Renal cortex interstitium (tissue), 11 donors: ENCODE measurements around the gene SARS1. TPM values are rescaled to one million over a fixed set of nuclear protein-coding genes. Genes with fewer than 3 reads are reported as not detected.

Source experiments
- DNase-seq, 11 donors: peaks; one replicate each; pipeline ENCODE4 v3.0.0-alpha.2; 2013; ENCODE audit warnings: low read depth in 9 of 11, low spot score in 4 of 11; ENCODE audit errors: extremely low read depth in 1 of 11
- polyA plus RNA-seq, 3 donors: library from polyadenylated mRNA; unstranded; fragments of 120-200 nt; gene quantifications; one replicate each; pipeline ENCODE4 v1.2.1, GENCODE V29; 2013; ENCODE audit not compliant: insufficient read length in 3 of 3

The SARS1 gene
- polyA plus RNA-seq, 3 donors, result 132 to 148 (median 139) TPM

DNA sequence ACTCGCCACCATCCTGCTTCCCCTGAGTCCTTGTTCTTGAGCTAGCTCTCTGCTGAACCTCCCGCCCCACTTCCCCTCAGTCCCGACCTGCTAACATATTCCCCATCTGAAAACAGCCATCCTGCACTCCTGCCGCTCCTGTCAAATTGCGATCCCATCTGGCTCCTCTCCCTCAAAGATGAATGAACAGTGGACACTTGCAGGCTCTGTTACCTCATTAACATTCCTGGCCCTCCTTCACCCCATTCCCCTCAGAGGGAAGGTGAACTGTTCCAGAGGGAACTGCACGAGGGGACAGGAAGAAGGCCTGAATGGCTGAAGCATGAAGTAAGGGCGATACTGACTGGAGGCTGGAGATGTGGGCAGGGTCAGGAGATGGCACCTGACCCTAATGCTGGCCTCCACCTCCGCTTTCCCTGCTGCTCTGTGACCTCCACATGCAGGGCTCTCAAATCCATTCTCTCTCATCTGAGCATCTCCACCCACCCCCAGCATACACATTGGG is 28.2 kb downstream of the SARS1 start:
- DNase-seq, result no peak

DNA sequence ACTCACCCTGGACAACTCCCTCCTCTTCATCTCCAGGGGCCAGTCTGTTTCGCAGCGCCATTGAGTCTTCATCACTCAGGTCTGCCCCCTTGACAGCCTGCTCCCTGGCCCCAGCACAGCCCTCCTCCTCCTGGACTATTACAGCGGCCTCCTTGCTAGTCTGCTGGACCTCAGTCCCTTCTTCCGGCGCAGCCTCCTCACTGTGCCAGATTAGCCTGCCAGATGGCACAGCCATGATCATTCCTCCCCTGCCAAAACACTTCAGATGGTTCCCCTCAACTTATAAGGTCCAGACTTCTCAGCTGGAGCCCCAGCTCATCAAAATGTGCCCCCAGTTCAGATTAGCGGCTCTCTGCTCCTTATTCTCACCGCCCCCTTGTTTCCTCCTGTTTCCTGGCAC is 28.7 kb downstream of the SARS1 start:
- DNase-seq, result no peak

DNA sequence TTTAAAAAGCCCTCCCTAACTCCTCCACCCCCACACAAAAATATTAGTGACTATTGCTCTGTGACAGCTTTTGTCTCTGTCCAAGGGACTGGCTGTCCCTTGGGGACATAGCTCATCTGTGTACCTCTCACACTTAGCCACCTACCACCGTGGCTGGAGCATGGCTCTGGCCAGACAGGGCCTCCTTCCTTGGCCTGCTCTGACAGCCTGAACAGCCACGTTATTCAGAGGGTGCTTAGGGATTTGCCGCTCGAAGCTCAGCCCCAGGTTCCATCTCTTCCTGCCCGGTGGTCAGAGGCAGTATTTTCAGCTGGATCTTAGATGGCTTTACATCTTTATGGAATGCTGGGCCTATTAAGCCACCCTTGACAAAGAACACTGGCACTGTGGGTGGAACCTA is 29.5 kb downstream of the SARS1 start:
- DNase-seq, result no peak

DNA sequence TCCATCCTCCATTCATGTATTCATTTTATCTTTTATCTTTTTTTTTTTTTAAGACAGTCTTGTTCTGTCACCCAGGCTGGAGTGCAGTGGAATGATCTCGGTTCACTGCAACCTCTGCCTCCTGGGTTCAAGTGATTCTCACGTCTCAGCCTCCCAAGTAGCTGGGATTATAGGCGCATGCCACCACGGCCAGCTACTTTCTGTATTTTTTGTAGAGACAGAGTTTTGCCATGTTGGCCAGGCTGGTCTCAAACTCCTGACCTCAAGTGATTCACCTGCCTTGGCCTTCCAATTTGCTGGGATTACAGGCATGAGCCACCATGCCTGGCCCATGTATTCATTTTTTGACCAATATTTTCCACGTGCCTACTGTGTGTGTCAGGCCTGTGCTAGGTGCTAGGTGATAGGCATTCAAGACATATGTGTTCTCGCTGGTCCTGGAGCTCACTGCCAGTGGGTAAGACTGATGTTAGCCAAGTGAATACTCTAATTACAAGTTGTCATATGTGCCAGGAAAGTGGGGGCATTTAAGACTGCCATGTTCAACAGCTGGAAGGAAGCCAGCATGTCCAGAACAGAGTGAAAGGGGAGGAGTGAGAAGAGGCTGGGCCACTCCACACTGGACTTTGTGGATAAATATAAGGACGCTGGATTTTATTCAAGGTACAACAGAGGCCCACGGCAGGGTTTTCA is 30.3 kb downstream of the SARS1 start:
- no peak for DNase-seq

DNA sequence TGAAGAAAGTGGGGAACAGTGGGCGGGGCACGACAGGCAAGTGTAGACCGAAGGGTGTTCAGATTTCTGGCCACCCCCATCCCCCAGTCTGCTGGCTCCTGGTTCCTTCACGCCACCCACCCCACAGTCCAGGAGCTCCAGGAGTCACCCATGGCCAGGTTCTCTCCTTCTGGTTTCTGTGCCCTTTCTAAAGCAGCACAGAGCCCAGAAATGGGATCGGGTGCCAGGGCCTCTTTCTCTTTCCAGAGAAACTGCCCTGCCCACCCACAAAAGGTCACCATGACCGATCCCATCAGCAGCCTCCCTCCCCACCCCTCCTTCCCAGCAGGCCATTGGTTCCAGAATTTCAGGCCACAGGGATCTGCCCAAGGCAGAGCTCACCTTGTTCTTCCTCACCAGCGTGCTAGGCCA is 32.4 kb downstream of the SARS1 start:
- no peak for DNase-seq

DNA sequence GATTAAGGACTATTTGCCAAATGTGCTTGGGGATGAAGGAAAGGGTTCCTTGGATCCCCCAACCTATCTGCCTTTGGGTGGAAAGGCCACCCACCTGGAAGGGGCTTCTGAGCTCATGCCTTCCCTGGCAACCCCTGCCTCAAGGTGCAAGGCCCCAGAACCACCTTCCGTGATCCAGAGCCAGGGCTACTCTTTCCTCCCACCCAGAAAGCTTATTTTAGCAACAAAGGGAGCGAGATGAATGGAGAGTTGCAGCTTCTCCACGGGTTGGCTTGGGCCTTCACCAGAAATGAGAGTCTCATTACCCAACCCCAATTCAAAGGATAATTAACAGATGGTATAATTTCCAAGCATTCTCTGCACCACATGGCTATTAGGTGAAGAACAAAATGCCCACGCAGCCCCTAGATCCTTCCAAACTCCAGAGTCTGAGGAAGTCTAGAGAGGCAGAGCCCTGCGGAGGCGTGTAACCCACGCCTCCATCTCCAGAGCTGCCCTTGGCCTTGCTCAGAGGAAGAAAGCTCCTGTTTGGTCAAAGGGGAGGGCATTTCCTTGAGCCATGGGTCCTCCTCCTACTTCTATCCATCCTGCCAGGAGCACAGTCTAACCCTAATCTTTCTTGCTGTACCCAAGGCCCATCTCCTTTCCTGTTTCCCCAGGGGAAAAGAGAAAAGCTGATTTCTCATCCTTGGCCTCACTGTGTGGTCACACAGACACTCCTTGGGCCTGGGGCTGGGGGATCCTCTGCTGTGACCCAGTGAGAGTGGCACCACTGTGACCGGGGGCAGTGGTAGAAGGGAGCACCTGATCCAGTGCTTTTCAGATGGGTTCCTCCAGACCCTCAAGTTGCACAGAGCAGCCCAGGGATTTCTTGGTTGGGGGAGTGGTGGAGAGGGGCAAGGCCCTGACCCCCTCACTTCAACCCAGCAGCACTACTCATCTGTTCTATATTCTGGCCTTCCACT is 34.0 kb downstream of the SARS1 start:
- DNase-seq, result no peak

DNA sequence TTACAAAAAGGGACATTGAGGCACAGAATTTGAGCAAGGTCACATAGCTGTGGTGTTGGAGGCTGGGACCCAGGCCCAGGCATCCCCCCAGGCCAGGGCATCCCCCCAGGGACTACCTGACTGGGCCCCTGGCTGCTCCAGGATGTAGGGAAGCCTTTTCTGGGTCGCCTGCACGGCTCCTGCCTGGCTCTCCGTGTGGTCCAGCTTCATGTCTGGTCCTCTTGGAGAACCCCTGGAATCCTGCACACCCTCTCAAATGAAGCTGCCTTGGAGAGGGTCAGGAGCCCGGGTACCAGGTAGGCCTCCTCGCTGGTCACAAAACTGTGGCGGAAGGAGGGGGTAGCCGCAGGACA is 34.7 kb downstream of the SARS1 start:
- no peak for DNase-seq

DNA sequence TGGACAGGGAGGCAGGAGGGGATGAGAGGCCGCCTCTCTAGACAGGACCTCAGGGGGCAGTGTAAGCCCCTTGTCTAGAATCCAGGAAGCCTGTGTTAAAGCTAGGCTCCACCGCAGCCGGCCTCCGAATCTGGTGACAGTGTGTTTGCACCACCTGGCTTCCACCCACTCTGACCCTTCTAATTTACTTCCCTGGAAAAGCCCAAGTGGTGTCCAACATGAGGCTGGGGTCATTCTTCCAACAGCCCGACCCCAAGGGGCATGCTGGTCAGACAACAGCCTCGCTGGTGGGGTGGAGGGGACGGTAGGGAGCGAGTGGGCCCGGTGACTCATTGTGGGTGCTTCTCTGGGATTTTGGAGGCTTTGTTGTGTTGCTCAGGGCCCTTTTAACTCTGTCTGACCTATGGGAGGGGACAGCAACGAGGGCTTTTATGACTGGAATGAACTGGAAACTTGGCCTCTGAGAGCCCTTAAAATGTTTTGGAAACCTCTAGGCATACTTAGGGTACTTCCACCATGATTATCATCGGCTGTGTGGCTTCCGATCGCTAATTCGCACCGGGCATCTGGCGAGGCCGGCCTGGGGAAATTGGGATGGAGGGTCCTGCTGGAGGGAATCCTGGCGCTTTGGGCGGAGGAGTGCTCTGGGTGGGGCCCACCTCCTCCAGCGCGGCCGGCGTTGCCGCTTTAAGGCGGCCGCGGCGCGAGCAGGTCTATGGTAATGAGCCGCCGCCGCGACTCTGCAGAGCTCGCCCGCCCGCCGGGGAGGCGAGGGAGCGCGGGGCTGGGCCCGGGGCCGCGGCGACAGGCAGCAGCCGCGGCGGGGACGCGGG is 35.3 kb downstream of the SARS1 start, which contains the start of gene CELSR2:
Gene CELSR2, plus strand, starts transcription at position 743 of the 833 bp plus-strand sequence. CDS start 541 bp downstream, outside the sequence.
- DNase-seq, result peak in 6 of 11 donors; percentile 56 to 73 (median 68)

DNA sequence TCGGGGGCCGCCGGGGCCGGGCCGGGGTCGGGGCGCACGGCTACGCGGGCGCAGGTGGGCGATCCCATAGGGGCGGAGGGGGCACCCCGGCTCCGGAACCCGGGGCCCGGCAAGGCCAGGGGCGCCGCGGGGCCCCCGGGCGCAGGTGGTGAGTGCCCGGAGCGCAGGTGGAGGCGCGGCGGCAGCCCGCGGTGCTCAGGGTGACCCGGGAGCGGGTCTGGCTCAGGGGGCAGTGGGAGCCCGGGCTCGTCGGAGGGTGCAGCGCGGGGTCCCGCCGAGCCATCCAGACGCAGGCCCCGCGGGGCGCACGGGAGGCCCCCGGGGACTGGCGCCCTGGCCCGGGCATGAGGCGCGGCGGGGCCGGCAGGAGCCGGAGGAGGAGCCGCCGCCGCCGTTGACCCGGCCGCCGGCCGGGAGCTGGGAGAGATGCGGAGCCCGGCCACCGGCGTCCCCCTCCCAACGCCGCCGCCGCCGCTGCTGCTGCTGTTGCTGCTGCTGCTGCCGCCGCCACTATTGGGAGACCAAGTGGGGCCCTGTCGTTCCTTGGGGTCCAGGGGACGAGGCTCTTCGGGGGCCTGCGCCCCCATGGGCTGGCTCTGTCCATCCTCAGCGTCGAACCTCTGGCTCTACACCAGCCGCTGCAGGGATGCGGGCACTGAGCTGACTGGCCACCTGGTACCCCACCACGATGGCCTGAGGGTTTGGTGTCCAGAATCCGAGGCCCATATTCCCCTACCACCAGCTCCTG is 36.1 kb downstream of the SARS1 start:
- DNase-seq, result no peak

DNA sequence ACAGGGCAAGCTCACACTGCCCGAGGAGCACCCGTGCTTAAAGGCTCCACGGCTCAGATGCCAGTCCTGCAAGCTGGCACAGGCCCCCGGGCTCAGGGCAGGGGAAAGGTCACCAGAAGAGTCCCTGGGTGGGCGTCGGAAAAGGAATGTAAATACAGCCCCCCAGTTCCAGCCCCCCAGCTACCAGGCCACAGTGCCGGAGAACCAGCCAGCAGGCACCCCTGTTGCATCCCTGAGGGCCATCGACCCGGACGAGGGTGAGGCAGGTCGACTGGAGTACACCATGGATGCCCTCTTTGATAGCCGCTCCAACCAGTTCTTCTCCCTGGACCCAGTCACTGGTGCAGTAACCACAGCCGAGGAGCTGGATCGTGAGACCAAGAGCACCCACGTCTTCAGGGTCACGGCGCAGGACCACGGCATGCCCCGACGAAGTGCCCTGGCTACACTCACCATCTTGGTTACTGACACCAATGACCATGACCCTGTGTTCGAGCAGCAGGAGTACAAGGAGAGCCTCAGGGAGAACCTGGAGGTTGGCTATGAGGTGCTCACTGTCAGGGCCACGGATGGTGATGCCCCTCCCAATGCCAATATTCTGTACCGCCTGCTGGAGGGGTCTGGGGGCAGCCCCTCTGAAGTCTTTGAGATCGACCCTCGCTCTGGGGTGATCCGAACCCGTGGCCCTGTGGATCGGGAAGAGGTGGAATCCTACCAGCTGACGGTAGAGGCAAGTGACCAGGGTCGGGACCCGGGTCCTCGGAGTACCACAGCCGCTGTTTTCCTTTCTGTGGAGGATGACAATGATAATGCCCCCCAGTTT is 36.9 kb downstream of the SARS1 start:
- no peak for DNase-seq

DNA sequence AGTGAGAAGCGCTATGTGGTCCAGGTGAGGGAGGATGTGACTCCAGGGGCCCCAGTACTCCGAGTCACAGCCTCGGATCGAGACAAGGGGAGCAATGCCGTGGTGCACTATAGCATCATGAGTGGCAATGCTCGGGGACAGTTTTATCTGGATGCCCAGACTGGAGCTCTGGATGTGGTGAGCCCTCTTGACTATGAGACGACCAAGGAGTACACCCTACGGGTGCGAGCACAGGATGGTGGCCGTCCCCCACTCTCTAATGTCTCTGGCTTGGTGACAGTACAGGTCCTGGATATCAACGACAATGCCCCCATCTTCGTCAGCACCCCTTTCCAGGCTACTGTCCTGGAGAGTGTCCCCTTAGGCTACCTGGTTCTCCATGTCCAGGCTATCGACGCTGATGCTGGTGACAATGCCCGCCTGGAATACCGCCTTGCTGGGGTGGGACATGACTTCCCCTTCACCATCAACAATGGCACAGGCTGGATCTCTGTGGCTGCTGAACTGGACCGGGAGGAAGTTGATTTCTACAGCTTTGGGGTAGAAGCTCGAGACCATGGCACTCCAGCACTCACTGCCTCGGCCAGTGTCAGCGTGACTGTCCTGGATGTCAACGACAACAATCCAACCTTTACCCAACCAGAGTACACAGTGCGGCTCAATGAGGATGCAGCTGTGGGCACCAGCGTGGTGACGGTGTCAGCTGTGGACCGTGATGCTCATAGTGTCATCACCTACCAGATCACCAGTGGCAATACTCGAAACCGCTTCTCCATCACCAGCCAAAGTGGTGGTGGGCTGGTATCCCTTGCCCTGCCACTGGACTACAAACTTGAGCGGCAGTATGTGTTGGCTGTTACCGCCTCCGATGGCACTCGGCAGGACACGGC is 37.8 kb downstream of the SARS1 start:
- DNase-seq, result no peak

DNA sequence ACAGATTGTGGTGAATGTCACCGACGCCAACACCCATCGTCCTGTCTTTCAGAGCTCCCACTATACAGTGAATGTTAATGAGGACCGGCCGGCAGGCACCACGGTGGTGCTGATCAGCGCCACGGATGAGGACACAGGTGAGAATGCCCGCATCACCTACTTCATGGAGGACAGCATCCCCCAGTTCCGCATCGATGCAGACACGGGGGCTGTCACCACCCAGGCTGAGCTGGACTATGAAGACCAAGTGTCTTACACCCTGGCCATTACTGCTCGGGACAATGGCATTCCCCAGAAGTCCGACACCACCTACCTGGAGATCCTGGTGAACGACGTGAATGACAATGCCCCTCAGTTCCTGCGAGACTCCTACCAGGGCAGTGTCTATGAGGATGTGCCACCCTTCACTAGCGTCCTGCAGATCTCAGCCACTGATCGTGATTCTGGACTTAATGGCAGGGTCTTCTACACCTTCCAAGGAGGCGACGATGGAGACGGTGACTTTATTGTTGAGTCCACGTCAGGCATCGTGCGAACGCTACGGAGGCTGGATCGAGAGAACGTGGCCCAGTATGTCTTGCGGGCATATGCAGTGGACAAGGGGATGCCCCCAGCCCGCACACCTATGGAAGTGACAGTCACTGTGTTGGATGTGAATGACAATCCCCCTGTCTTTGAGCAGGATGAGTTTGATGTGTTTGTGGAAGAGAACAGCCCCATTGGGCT is 38.6 kb downstream of the SARS1 start:
- DNase-seq, result no peak

DNA sequence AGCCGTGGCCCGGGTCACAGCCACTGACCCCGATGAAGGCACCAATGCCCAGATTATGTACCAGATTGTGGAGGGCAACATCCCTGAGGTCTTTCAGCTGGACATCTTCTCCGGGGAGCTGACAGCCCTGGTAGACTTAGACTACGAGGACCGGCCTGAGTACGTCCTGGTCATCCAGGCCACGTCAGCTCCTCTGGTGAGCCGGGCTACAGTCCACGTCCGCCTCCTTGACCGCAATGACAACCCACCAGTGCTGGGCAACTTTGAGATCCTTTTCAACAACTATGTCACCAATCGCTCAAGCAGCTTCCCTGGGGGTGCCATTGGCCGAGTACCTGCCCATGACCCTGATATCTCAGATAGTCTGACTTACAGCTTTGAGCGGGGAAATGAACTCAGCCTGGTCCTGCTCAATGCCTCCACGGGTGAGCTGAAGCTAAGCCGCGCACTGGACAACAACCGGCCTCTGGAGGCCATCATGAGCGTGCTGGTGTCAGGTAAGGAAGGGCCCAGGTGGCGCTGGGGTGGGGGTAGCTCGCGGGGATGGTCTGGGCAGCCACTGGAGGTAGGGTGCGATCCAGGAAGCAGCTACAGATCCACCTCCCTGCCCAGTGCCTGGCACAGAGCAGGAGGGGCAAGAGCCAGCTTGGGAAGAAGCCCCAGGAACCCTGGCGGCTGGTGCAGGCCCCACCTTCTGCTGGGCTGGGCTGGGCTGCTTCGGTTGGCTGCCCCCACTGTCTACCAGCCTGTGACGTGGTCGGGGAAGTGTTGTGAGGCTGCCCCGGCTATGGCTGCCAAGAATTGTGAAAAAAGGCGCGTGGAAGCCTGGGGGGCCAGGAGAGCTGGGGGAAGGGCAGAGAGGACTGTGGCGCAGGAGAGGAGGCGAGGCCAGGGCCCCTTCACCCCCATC is 39.4 kb downstream of the SARS1 start:
- DNase-seq, result no peak

DNA sequence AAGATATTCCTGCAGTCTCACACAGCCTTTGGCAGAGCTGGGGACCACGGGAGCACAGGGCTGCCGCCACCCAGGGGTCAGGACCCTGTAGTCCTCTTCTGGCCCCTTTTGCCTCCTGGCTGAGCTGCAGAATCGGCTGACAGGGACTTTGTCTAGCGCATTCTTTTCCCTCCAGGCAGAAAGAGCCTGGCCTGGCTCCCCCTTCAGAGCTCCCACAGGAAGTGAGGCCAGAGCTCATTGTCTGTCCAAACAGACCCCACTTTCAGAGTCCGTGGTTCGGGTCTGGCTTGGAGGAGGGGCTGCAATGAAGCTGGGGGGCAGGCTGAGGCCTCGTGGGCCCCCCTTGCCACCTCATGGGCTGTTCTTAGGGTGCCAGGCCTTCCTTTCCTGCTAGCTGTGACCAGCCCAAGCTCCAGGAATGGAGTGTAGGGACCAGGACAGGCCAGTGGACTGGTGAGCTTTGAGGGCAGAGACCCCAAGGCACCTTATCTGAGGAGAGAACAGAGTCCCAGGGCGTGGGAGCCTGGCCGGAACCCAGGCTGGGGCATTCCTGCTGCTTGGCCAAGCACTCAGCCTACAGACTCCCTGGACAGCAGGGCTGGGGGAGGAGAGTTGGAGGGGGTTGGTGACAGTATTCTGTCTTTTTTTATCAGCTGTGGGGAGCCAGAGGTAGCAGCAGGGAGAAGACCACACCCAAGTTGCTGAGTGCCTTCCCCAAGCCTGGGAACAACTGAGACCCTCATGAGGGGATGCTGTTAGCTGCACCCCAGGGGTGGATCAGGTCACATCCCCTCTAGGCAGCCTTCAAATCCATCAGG is 40.3 kb downstream of the SARS1 start:
- DNase-seq, result peak in 2 of 11 donors; percentile 54 to 65
